22Rv1 (cell line): ENCODE data around the gene CRAMP1.

Experiments used
- CTCF ChIP-seq: fragments of 450-650 bp; IDR thresholded peaks from 2 replicates; pipeline ENCODE4 v1.5.1; 2017; ENCODE audit warnings: mild to moderate bottlenecking
- ZFX ChIP-seq: fragments of 450-650 bp; IDR thresholded peaks from 2 replicates; pipeline ENCODE4 v1.6.1; 2017; ENCODE audit warnings: antibody characterized with exemption, borderline replicate concordance

- TF ChIP-seq CTCF (no peak), ZFX (no peak)
Measured at GRCh38 chr16:1626327-1626726, 14.2 kb downstream of the CRAMP1 start.
